ENCODE data around the gene PLD4.
"Not testable (repeated sequence)": the region's sequence is repeated elsewhere in the genome, so short reads cannot be mapped to it uniquely, and the experiment has no call there.

PLD4 gene

GRCh38 chr14:104879983-104880565 is 44.6 kb upstream of the PLD4 start:
- no peaks in the 10 kb centered on the region for H3K27me3 ChIP-seq (ENCODE audit: control insufficient read depth, insufficient read depth, low read length, poor library complexity, severe bottlenecking)
- H3K27ac ChIP-seq (ENCODE audit: insufficient read depth, low read depth, low read length, poor library complexity, severe bottlenecking): no peak overlapping the region
- H3K9me3 ChIP-seq (ENCODE audit: control insufficient read depth, low read length): no peaks in the 10 kb centered on the region
- 94 to 95% methylated on average over 15 of the region's 15 CpGs for WGBS, 2 experiments
- H3K4me3 ChIP-seq (ENCODE audit: insufficient read depth, low read depth, low read length): no peak overlapping the region
- H3K4me1 ChIP-seq (ENCODE audit: control insufficient read depth, insufficient read depth, low read length): peaks cover 10% of the 10 kb centered on the region
- no peaks in the 10 kb centered on the region for H3K36me3 ChIP-seq (ENCODE audit: control insufficient read depth, insufficient read depth, low read length)

DNA sequence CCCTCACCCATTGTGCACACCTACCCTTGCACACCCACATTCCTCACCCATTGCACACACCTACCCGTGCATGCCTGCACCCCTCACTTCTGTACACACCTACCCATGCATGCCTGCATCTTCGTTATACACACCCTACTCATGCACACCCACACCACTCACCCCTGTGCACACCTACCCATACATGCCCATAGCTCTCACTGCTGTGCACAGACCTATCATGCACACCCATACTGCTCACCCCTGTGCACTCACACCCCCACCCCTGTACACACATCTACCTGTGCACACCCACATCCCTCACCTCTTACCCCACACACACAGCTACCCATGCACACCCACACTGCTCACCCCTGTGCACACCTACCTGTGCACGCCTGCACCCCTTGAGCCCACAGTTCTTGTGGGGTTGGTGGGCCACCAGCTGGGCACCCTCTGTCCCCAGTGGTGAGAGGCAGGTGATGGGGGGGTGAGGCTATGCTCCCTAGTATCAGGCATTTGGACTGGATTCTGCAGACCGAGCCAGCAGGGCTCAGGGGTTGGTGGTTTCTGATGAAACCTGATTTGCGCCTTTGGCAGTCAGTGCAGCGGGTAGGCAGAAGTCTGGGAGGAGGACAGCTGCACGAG is 44.0 kb upstream of the PLD4 start:
- Histone ChIP-seq H3K4me1 (ENCODE audit: control insufficient read depth, insufficient read depth, low read length) (peaks cover 10% of the 10 kb centered on the region), H3K36me3 (ENCODE audit: control insufficient read depth, insufficient read depth, low read length) (no peaks in the 10 kb centered on the region), H3K9me3 (ENCODE audit: control insufficient read depth, low read length) (no peaks in the 10 kb centered on the region), H3K27ac (ENCODE audit: insufficient read depth, low read depth, low read length, poor library complexity, severe bottlenecking) (no peak overlapping the region), H3K4me3 (ENCODE audit: insufficient read depth, low read depth, low read length) (no peak overlapping the region), H3K27me3 (ENCODE audit: control insufficient read depth, insufficient read depth, low read length, poor library complexity, severe bottlenecking) (no peaks in the 10 kb centered on the region)
- WGBS, 2 experiments: 85 to 87% methylated on average over 7 of the region's 7 CpGs

- peaks cover 10% of the 10 kb centered on the region for H3K4me1 ChIP-seq (ENCODE audit: control insufficient read depth, insufficient read depth, low read length)
- no peaks in the 10 kb centered on the region for H3K36me3 ChIP-seq (ENCODE audit: control insufficient read depth, insufficient read depth, low read length)
- no peak overlapping the region for H3K4me3 ChIP-seq (ENCODE audit: insufficient read depth, low read depth, low read length)
- no peaks in the 10 kb centered on the region for H3K9me3 ChIP-seq (ENCODE audit: control insufficient read depth, low read length)
- no peak overlapping the region for H3K27ac ChIP-seq (ENCODE audit: insufficient read depth, low read depth, low read length, poor library complexity, severe bottlenecking)
- H3K27me3 ChIP-seq (ENCODE audit: control insufficient read depth, insufficient read depth, low read length, poor library complexity, severe bottlenecking): no peaks in the 10 kb centered on the region
- WGBS, 2 experiments: 85 to 86% methylated on average over 13 of the region's 13 CpGs
Measured at GRCh38 chr14:104881369-104881979, 43.2 kb upstream of the PLD4 start.

DNA sequence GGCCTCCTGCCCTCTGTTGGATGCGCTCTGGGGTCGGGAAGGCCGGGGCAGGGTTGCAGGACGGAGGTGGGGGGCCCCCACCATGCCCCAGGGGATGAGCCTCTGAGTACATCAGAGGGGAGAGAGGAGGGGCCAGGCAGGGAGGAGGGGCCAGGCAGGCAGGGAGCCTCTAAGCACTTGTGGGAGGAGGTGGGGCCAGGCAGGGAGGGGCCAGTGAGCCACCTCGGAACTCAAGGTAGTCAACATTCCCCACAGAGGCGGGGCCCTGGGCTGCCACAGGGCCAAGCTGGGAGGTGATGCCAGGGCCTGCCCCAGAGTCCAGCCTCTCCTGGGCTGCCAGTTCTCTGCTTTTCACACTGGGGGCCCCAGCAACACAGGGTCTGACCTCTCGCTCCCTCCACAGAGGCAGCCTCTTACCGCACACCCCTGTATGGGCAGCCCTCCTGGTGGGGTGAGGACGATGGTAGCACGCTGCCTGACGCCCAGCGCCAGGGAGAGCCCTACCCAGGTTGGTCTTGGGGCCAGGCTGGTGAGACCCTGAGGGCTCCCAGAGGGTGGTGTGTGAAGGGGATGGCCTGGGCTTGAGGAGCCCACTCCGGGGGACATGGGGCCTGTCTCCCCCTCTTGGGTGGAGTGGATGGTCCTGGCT is 42.2 kb upstream of the PLD4 start:
- no peaks in the 10 kb centered on the region for H3K9me3 ChIP-seq (ENCODE audit: control insufficient read depth, low read length)
- 62 to 64% methylated on average over 13 of the region's 13 CpGs for WGBS, 2 experiments
- H3K4me3 ChIP-seq (ENCODE audit: insufficient read depth, low read depth, low read length): no peak overlapping the region
- peaks cover 10% of the 10 kb centered on the region for H3K4me1 ChIP-seq (ENCODE audit: control insufficient read depth, insufficient read depth, low read length)
- no peaks in the 10 kb centered on the region for H3K36me3 ChIP-seq (ENCODE audit: control insufficient read depth, insufficient read depth, low read length)
- H3K27me3 ChIP-seq (ENCODE audit: control insufficient read depth, insufficient read depth, low read length, poor library complexity, severe bottlenecking): no peaks in the 10 kb centered on the region
- H3K27ac ChIP-seq (ENCODE audit: insufficient read depth, low read depth, low read length, poor library complexity, severe bottlenecking): no peak overlapping the region

DNA sequence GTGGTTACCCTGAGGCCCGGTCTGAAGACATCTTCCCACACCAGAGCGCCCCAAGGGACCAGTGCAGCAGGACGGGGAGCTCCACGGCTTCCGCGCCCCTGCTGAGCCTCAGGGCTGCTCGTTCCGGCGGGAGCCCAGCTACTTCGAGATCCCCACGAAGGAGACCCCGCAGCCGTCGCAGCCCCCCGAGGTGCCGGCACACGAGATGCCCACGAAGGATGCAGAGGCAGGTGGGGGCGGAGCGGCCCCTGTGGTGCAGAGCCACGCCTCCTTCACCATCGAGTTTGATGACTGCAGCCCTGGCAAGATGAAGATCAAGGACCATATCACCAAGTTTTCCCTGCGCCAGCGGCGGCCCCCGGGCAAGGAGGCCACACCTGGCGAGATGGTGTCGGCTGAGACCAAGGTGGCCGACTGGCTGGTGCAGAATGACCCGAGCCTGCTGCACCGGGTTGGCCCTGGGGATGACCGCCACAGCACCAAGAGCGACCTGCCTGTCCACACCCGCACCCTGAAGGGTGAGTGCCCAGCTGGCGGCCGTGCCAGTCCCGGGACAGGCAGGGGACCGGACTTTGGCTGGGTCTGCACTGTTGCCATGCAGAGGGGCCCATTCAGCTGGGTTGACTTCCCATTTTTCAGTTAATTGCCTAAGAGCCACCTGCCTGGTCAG is 41.6 kb upstream of the PLD4 start:
- Histone ChIP-seq H3K4me3 (ENCODE audit: insufficient read depth, low read depth, low read length) (no peak overlapping the region), H3K27ac (ENCODE audit: insufficient read depth, low read depth, low read length, poor library complexity, severe bottlenecking) (no peak overlapping the region), H3K27me3 (ENCODE audit: control insufficient read depth, insufficient read depth, low read length, poor library complexity, severe bottlenecking) (no peaks in the 10 kb centered on the region), H3K9me3 (ENCODE audit: control insufficient read depth, low read length) (no peaks in the 10 kb centered on the region), H3K36me3 (ENCODE audit: control insufficient read depth, insufficient read depth, low read length) (no peaks in the 10 kb centered on the region), H3K4me1 (ENCODE audit: control insufficient read depth, insufficient read depth, low read length) (peaks cover 10% of the 10 kb centered on the region)
- WGBS, 2 experiments: 92% methylated on average over 38 of the region's 38 CpGs

- H3K27ac ChIP-seq (ENCODE audit: insufficient read depth, low read depth, low read length, poor library complexity, severe bottlenecking): no peak overlapping the region
- 94% methylated on average over 49 of the region's 49 CpGs for WGBS, 2 experiments
- no peaks in the 10 kb centered on the region for H3K27me3 ChIP-seq (ENCODE audit: control insufficient read depth, insufficient read depth, low read length, poor library complexity, severe bottlenecking)
- H3K36me3 ChIP-seq (ENCODE audit: control insufficient read depth, insufficient read depth, low read length): no peaks in the 10 kb centered on the region
- H3K4me1 ChIP-seq (ENCODE audit: control insufficient read depth, insufficient read depth, low read length): peaks cover 6% of the 10 kb centered on the region
- H3K9me3 ChIP-seq (ENCODE audit: control insufficient read depth, low read length): no peaks in the 10 kb centered on the region
- H3K4me3 ChIP-seq (ENCODE audit: insufficient read depth, low read depth, low read length): no peak overlapping the region
Measured at GRCh38 chr14:104883681-104884361, 40.9 kb upstream of the PLD4 start.

DNA sequence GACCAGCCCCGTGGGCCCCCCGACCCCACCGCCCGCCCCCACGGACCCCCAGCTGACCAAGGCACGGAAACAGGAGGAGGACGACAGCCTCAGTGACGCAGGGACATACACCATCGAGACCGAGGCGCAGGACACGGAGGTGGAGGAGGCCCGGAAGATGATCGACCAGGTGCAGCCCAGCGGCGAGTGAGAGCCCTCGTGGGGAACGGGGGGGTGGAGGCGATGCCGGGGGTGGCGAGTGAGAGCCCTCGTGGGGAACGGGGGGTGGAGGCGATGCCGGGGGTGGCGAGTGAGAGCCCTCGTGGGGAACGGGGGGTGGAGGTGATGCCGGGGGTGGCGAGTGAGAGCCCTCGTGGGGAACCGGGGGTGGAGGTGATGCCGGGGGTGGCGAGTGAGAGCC is 40.3 kb upstream of the PLD4 start:
- H3K4me1 ChIP-seq (ENCODE audit: control insufficient read depth, insufficient read depth, low read length); H3K36me3 ChIP-seq (ENCODE audit: control insufficient read depth, insufficient read depth, low read length); H3K9me3 ChIP-seq (ENCODE audit: control insufficient read depth, low read length); H3K27ac ChIP-seq (ENCODE audit: insufficient read depth, low read depth, low read length, poor library complexity, severe bottlenecking); H3K27me3 ChIP-seq (ENCODE audit: control insufficient read depth, insufficient read depth, low read length, poor library complexity, severe bottlenecking); H3K4me3 ChIP-seq (ENCODE audit: insufficient read depth, low read depth, low read length): not testable (repeated sequence)
- 90 to 93% methylated on average over 28 to 30 of the region's 34 CpGs for WGBS, 2 experiments

GRCh38 chr14:104885031-104885972 is 39.4 kb upstream of the PLD4 start:
- Histone ChIP-seq H3K36me3 (ENCODE audit: control insufficient read depth, insufficient read depth, low read length) (no peaks in the 10 kb centered on the region), H3K4me3 (ENCODE audit: insufficient read depth, low read depth, low read length) (no peak overlapping the region), H3K4me1 (ENCODE audit: control insufficient read depth, insufficient read depth, low read length) (peaks cover 8% of the 10 kb centered on the region), H3K27ac (ENCODE audit: insufficient read depth, low read depth, low read length, poor library complexity, severe bottlenecking) (no peak overlapping the region), H3K9me3 (ENCODE audit: control insufficient read depth, low read length) (no peaks in the 10 kb centered on the region), H3K27me3 (ENCODE audit: control insufficient read depth, insufficient read depth, low read length, poor library complexity, severe bottlenecking) (no peaks in the 10 kb centered on the region)
- WGBS, 2 experiments: 91 to 92% methylated on average over 38 of the region's 38 CpGs

GRCh38 chr14:104885973-104886689 is 38.5 kb upstream of the PLD4 start:
- Histone ChIP-seq H3K27ac (ENCODE audit: insufficient read depth, low read depth, low read length, poor library complexity, severe bottlenecking) (no peak overlapping the region), H3K36me3 (ENCODE audit: control insufficient read depth, insufficient read depth, low read length) (no peaks in the 10 kb centered on the region), H3K9me3 (ENCODE audit: control insufficient read depth, low read length) (no peaks in the 10 kb centered on the region), H3K27me3 (ENCODE audit: control insufficient read depth, insufficient read depth, low read length, poor library complexity, severe bottlenecking) (no peaks in the 10 kb centered on the region), H3K4me3 (ENCODE audit: insufficient read depth, low read depth, low read length) (no peak overlapping the region), H3K4me1 (ENCODE audit: control insufficient read depth, insufficient read depth, low read length) (peaks cover 8% of the 10 kb centered on the region)
- 94% methylated on average over 40 of the region's 40 CpGs for WGBS, 2 experiments
